Lung (tissue), 12 donors: ENCODE data around the gene ADAMTSL1. TPM values are rescaled to one million over a fixed set of nuclear protein-coding genes. Genes with fewer than 3 reads are reported as not detected.

Source experiments
- ATAC-seq: fragments of 200-7000 bp; cut with Tn5 transposase; one replicate; pipeline ENCODE4 v1.9.1; 2020; ENCODE audit warnings: moderate number of reproducible peaks; ENCODE audit not compliant: insufficient read depth, low FRiP score
- DNase-seq, 3 donors: peaks; one replicate each; pipeline ENCODE4 v3.0.0-alpha.2; 2013 to 2017
- H3K27ac ChIP-seq, 2 donors: one replicate each; pipeline ENCODE4 v1.5.1; 2013; ENCODE audit warnings: mild to moderate bottlenecking in 2 of 2, moderate library complexity in 2 of 2, control low read depth in 1 of 2, inconsistent platforms in 1 of 2, low read depth in 1 of 2, low read length in 1 of 2
- H3K27me3 ChIP-seq, 3 donors: one replicate each; pipeline ENCODE4 v1.5.1; 2013; ENCODE audit warnings: low read length in 2 of 3; ENCODE audit not compliant: control insufficient read depth in 3 of 3, insufficient read depth in 3 of 3
- H3K36me3 ChIP-seq, 4 donors: one replicate each; pipeline ENCODE4 v1.5.1; 2013; ENCODE audit warnings: low read length in 4 of 4, mild to moderate bottlenecking in 1 of 4, moderate library complexity in 1 of 4; ENCODE audit not compliant: control insufficient read depth in 4 of 4, insufficient read depth in 4 of 4
- H3K4me1 ChIP-seq, 5 donors: one replicate each; pipeline ENCODE4 v1.5.1; 2013; ENCODE audit warnings: low read length in 5 of 5, mild to moderate bottlenecking in 2 of 5, moderate library complexity in 1 of 5; ENCODE audit not compliant: control insufficient read depth in 5 of 5, insufficient read depth in 5 of 5
- H3K4me3 ChIP-seq: one replicate; pipeline ENCODE4 v1.5.1; 2013; ENCODE audit warnings: mild to moderate bottlenecking, control low read depth, moderate library complexity
- H3K9ac ChIP-seq, 2 donors: one replicate each; pipeline ENCODE4 v1.5.1; 2013; ENCODE audit warnings: low read length in 2 of 2, control low read depth in 1 of 2; ENCODE audit not compliant: insufficient read depth in 1 of 2
- H3K9me3 ChIP-seq, 4 donors: one replicate each; pipeline ENCODE4 v1.5.1; 2013; ENCODE audit warnings: low read length in 3 of 4, mild to moderate bottlenecking in 1 of 4, moderate library complexity in 1 of 4; ENCODE audit not compliant: control insufficient read depth in 4 of 4, insufficient read depth in 3 of 4
- WGBS, 2 donors: extraction: QIAGEN DNeasy Blood & Tissue Kit; methylation state at CpG; one replicate each; pipeline ENCODE4 v1.1.7; 2013; 5-methylcytosine and 5-hydroxymethylcytosine counted together
- polyA plus RNA-seq, 2 donors: library from polyadenylated mRNA; stranded (reverse); fragments of 200-250 nt; gene quantifications; one replicate each; pipeline ENCODE4 v1.2.1, GENCODE V29; 2013
- total RNA-seq, 2 donors: library from RNA; depleted of rRNA in 1 of 2; stranded (reverse); fragments of >200 nt in 1 of 2; gene quantifications; one replicate each; pipeline ENCODE4 v1.2.1, GENCODE V29; 2014 to 2021
- TF ChIP-seq, protein P1 (sequence below): IDR thresholded peaks from 2 replicates; pipeline ENCODE4 v1.5.1; 2012; ENCODE audit warnings: mild to moderate bottlenecking; ENCODE audit errors: control extremely low read depth, extremely low read depth
- donor health status: control.
- donor health status: control.
- donor health status: Bipolar disorder and iron deficiency.
- donor health status: healthy.
- donor health status: DM: yes; HTN: yes; CAD: no.

ADAMTSL1 gene
- total and polyA plus RNA-seq, 4 donors: 0.25 to 36.2 (median 1.4) TPM

DNA sequence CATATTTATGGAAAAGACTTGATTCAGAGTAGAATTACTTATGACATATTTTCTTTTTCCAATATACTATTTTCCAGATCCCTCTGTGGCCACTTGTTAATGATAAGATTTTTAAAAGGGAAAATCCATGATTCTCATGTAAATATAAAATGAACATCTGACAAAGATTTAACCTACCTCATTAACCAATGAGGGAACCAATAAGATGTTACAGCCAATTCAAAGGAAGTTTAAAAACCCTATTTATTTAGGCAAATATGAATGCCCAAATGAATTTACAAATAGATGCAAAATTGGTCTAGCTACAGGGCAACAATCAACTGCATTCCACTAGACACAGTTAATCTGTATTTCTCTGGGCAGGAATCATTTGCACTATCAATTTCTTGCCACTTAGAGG lies 226.8 kb downstream of the ADAMTSL1 start:
- TF ChIP-seq, protein P1, sequence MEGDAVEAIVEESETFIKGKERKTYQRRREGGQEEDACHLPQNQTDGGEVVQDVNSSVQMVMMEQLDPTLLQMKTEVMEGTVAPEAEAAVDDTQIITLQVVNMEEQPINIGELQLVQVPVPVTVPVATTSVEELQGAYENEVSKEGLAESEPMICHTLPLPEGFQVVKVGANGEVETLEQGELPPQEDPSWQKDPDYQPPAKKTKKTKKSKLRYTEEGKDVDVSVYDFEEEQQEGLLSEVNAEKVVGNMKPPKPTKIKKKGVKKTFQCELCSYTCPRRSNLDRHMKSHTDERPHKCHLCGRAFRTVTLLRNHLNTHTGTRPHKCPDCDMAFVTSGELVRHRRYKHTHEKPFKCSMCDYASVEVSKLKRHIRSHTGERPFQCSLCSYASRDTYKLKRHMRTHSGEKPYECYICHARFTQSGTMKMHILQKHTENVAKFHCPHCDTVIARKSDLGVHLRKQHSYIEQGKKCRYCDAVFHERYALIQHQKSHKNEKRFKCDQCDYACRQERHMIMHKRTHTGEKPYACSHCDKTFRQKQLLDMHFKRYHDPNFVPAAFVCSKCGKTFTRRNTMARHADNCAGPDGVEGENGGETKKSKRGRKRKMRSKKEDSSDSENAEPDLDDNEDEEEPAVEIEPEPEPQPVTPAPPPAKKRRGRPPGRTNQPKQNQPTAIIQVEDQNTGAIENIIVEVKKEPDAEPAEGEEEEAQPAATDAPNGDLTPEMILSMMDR: no peak
- Histone ChIP-seq H3K36me3 (no peaks in the 10 kb centered on the region), H3K4me3 (no peak overlapping the region), H3K27ac (no peak overlapping the region), H3K4me1 (peaks cover 0 to 35% (median 10%) of the 10 kb centered on the region in 5 donors), H3K27me3 (no peaks in the 10 kb centered on the region), H3K9ac (no peak overlapping the region), H3K9me3 (peaks cover 0 to 2% (median 0%) of the 10 kb centered on the region in 4 donors)
- ATAC-seq: no peak
- no peak for DNase-seq

DNA sequence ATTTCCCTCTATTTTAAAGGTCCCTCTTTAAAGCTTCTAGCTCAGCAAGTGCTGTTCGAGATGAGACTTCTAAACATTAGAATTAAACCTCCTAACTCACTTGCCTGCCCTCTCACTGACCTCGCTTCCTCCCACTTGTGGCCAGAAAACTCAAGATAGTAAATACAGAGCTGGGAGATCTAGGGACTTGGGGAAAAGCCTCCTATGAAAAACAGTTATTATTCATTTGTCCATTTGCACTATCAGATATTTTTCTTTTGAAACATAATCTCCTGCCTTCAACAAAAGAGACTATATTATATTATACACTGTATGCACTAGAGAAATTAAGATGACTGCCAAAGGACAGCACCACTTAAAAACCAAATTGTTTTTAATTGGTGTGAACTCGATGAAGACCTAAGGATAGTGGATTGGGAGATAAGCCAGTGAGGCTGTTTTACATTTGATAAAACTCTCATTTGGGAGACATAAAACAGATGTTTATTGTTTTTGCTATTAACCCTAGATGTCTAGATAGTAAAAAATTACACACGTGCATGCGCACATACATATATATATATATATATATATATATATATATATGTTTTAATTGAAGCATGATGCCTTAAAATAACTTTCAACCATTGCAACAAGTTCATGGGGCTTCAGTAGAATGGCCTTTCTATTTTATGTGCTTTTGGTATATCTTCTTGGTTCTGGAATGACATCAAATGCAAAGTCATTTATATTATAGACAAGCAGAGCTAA lies 229.4 kb downstream of the ADAMTSL1 start:
- ATAC-seq (no peak), DNase-seq (peak; percentile 59 to 87 (median 79))
- no peaks in the 10 kb centered on the region for H3K9me3 ChIP-seq
- TF ChIP-seq, protein P1: no peak
- no peak overlapping the region for H3K27ac ChIP-seq
- peaks cover 0 to 61% (median 24%) of the 10 kb centered on the region in 5 donors for H3K4me1 ChIP-seq
- no peak overlapping the region for H3K9ac ChIP-seq
- no peaks in the 10 kb centered on the region for H3K27me3 ChIP-seq
- H3K36me3 ChIP-seq: no peaks in the 10 kb centered on the region
- H3K4me3 ChIP-seq: no peak overlapping the region
- WGBS, 2 donors: 71 to 81% methylated on average over 5 of the region's 5 CpGs

DNA sequence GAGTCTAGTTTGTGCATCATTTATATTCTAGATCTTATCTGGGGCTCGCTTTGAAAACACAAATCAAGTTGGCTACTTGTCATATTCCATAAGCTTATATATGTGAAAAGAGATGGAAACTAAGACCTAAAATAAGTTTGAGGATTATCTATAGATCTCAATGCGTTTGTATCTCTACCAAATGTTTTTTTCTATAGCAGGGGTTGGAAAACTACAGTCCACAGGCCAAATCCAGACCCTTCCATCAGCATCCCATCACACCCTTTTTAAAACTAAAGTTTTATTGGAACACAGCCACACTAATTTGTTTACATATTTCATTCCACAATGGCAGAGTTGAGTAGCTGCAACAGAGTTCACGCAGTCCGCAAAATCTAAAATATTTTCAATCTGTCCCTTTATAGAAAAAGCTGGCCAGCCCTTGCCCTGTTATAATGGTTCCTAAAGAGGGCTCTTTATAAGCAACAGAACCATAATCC lies 230.0 kb downstream of the ADAMTSL1 start:
- no peak for ATAC-seq
- no peaks in the 10 kb centered on the region for H3K9me3 ChIP-seq
- TF ChIP-seq, protein P1: no peak
- H3K27ac ChIP-seq: no peak overlapping the region
- no peaks in the 10 kb centered on the region for H3K27me3 ChIP-seq
- H3K36me3 ChIP-seq: no peaks in the 10 kb centered on the region
- peaks cover 0 to 59% (median 24%) of the 10 kb centered on the region in 5 donors for H3K4me1 ChIP-seq
- H3K4me3 ChIP-seq: no peak overlapping the region
- peak; percentile 48 to 90 (median 90) for DNase-seq
- 72 to 84% methylated on average over 4 of the region's 4 CpGs for WGBS, 2 donors
- no peak overlapping the region for H3K9ac ChIP-seq
